AG08396 (cell line): ENCODE measurements around the gene S100A4.
"Not testable (repeated sequence)": the region's sequence is repeated elsewhere in the genome, so short reads cannot be mapped to it uniquely, and the experiment has no call there.

Experiments
- DNase-seq: peaks from one replicate; pipeline ENCODE4 v3.0.0; 2012; ENCODE audit warnings: low spot score, mixed read lengths

S100A4 gene

DNA sequence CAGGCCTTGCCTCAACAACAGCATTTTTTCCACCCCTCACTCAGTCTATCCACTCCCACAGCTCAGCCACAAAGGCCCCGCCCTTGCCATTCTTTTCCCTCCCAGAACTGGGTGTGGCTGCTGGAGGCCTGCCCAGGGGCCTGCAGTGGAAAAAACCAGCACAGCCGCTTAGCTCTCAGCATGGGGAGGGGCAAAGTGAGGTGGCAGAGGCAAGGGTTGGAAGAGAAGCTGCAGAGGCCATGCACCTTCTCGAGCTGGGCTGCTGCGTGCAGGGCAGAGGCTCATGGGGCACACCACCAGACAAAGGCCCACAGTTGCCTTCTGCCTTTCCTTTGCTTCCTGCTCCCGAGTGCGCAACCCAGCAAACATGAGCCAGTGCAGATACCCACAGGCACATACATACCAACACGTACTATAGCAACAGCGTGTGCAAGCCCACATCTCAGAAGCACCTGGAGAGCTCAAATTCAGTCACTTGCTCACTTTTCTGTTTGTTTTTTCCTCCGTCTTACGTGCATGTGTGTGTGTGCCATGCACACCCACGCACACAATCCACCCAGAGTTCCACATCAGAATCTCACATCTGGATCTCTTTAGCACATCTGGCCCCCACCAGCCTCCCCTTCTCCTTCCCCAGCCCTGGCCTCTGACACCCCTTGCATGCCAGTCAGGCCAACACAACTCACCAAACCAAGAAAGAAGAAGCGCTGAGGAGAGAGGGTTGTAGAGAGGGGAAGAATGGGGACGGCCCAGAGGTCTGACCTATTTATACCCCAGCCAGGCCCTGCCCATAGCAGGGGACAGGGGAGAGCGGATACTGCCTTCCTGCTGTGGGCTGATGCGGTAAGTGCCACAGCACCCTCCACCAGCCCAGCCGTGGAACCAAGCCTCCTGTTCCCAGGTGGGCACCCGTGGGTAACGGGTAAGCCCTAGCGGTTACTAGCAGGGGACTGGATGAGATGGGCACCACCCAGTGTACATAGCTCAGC, at the start of gene S100A4:
Gene S100A4, minus strand, starts transcription at position 740 of the 989 bp plus-strand sequence. CDS start 1,012 bp downstream, outside the sequence.
- peak; percentile 89 for DNase-seq

- DNase-seq = no peak
Measured at GRCh38 chr1:153592748-153593147, 47.1 kb upstream of the S100A4 start.

GRCh38 chr1:153588482-153588881, 42.9 kb upstream of the S100A4 start:
- no peak for DNase-seq

- not testable (repeated sequence) for DNase-seq
Measured at GRCh38 chr1:153588033-153588432, 42.4 kb upstream of the S100A4 start.

DNA sequence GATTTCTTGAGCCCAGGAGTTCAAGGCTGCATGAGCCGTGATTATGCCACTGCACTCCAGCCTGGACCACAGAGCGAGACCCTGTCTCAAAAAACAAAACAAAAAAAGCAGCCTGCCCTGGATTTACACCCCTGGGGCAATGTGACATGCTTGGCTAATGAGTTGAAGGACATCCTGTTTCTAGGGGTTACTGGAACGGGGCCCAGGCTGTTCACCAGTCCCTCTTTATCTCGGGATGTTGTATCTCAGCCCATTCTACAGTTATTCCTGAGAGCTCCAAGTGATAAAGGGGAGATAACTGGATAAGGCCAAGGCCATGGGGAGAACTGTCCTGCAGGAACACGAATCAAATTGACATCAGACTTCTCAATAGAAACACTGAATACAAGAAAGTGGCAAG, 41.7 kb upstream of the S100A4 start:
- DNase-seq = no peak

- DNase-seq = no peak
Measured at GRCh38 chr1:153586347-153586746, 40.7 kb upstream of the S100A4 start.

DNA sequence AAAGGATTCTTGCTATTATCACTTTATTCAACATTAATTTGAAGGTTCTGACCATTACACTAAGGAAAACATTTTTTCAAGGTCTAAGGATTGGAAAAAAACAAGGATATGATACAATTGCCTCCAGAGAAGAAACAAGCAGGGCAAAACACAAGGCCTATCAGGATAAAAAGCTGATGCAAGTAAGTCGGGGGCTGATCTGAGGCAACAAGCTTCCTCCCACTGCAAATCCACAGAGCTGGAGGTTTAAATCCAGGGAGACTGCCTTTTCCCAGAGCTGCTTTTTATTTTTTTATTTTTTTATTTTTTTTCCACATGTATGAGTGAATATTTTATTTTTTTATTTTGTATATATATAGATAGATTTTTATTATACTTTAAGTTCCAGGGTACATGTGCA, 39.4 kb upstream of the S100A4 start:
- no peak for DNase-seq

- DNase-seq = no peak
Measured at GRCh38 chr1:153583976-153584375, 38.4 kb upstream of the S100A4 start.

DNA sequence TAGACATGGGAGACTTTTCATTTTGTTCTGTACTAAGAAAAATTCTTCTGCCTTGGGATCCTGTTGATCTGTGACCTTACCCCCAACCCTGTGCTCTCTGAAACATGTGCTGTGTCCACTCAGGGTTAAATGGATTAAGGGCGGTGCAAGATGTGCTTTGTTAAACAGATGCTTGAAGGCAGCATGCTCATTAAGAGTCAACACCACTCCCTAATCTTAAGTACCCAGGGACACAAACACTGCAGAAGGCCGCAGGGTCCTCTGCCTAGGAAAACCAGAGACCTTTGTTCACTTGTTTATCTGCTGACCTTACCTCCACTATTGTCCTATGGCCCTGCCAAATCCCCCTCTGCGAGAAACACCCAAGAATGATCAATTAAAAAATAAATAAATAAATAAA, 37.9 kb upstream of the S100A4 start:
- DNase-seq = not testable (repeated sequence)

DNA sequence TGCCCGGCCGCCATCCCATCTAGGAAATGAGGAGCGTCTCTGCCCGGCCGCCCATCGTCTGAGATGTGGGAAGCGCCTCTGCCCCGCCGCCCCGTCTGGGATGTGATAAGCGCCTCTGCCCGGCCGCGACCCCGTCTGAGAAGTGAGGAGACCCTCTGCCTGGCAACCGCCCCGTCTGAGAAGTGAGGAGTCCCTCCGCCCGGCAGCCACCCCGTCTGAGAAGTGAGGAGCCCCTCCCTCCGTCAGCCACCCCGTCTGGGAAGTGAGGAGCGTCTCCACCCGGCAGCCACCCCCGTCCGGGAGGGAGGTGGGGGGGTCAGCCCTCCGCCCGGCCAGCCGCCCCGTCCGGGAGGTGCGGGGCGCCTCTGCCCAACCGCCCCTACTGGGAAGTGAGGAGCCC, 37.2 kb upstream of the S100A4 start:
- not testable (repeated sequence) for DNase-seq

- no peak for DNase-seq
Measured at GRCh38 chr1:153578936-153579335, 33.3 kb upstream of the S100A4 start.

DNA sequence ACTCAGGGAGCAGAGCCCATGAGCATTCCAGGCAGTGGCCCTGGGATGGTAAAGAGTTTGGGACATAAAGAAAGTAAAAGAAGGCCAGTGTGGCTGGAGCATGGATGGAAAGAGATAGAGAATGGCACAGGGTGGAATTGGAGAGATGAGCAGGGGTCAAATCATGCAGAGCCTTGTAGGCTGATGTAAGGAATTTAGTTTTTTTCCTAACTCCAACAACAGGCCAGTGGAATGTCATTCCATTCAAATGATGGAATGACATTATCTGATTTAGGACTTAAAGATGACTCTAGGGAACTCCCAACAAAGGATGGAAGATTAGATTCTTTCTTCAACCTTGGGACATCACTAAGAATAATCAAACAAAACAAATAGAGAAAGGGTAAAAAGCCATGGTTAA, 32.9 kb upstream of the S100A4 start:
- DNase-seq = peak; percentile 45

GRCh38 chr1:153577624-153578051, 32.0 kb upstream of the S100A4 start:
- no peak for DNase-seq

GRCh38 chr1:153577138-153577537, 31.5 kb upstream of the S100A4 start:
- DNase-seq = no peak

- not testable (repeated sequence) for DNase-seq
Measured at GRCh38 chr1:153575497-153575896, 29.9 kb upstream of the S100A4 start.

DNA sequence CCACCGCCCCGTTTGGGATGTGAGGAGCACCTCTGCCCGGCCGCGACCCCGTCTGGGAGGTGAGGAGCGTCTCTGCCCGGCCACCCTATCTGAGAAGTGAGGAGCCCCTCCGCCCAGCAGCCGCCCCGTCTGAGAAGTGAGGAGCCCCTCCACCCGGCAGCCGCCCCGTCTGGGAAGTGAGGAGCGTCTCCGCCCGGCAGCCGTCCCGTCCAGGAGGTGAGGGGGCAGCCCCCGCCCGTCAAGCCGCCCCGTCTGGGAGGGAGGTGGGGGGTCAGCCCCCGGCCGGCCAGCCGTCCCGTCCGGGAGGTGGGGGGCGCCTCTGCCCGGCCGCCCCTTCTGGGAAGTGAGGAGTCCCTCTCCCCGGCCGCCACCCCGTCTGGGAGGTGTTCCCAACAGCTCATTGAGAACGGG, 29.5 kb upstream of the S100A4 start:
- DNase-seq = not testable (repeated sequence)

DNA sequence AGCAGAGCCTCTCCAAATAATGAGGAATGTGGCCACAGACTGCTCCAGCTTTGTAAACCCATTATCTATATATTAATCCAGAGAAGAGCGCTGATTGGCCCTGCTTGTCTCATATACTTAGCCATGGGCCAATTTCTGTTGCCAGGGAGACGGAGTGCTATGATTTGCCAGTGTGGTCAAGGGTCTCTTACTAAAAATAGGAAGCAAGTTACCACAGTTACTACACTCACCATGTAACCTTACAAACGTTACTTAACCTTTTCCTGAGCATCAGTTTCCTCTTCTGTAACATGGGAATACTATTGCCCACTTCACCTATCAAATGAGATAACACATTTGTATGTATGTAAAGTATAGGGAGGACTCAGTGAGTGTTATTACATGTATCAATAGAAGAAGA, 27.7 kb upstream of the S100A4 start:
- no peak for DNase-seq

- DNase-seq = peak; percentile 84
Measured at GRCh38 chr1:153572569-153573015, 27.0 kb upstream of the S100A4 start.

- no peak for DNase-seq
Measured at GRCh38 chr1:153571706-153572105, 26.1 kb upstream of the S100A4 start.

DNA sequence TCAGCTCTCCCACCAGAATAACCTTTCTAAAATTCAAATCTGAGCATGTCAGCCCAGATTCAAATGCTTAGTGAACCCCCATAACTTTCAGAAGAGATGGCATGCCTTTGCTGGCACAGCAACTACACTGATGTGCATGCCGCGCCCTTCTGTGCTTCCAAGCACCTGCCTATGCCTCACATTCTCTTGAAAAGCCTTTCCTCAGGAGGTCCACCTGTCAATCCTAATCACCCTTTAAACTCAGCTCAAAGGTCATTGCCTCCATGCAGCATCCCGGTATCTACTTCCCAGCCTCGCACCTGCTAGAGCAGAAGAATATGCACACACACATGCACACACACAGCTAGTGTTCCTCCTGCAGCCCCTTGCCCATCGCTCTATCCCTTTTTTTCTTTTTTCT, 25.3 kb upstream of the S100A4 start:
- no peak for DNase-seq

- DNase-seq = no peak
Measured at GRCh38 chr1:153569465-153569864, 23.9 kb upstream of the S100A4 start.

- peak; percentile 87 for DNase-seq
Measured at GRCh38 chr1:153568367-153569099, 22.9 kb upstream of the S100A4 start.
